ENCODE results near the gene CPT2.

GRCh38 chr1:53246261-53247134 lies 49.9 kb downstream of the CPT2 start:
- TF ChIP-seq, protein P1, sequence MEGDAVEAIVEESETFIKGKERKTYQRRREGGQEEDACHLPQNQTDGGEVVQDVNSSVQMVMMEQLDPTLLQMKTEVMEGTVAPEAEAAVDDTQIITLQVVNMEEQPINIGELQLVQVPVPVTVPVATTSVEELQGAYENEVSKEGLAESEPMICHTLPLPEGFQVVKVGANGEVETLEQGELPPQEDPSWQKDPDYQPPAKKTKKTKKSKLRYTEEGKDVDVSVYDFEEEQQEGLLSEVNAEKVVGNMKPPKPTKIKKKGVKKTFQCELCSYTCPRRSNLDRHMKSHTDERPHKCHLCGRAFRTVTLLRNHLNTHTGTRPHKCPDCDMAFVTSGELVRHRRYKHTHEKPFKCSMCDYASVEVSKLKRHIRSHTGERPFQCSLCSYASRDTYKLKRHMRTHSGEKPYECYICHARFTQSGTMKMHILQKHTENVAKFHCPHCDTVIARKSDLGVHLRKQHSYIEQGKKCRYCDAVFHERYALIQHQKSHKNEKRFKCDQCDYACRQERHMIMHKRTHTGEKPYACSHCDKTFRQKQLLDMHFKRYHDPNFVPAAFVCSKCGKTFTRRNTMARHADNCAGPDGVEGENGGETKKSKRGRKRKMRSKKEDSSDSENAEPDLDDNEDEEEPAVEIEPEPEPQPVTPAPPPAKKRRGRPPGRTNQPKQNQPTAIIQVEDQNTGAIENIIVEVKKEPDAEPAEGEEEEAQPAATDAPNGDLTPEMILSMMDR (tag by site-specific recombination; IDR thresholded peaks at IDR 0.05) = no peak
- TF ChIP-seq, protein P2, sequence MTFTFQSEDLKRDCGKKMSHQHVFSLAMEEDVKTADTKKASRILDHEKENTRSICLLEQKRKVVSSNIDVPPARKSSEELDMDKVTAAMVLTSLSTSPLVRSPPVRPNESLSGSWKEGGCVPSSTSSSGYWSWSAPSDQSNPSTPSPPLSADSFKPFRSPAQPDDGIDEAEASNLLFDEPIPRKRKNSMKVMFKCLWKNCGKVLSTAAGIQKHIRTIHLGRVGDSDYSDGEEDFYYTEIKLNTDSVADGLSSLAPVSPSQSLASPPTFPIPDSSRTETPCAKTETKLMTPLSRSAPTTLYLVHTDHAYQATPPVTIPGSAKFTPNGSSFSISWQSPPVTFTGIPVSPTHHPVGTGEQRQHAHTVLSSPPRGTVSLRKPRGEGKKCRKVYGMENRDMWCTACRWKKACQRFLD (tag by site-specific recombination; IDR thresholded peaks at IDR 0.05) = no peak
- TF ChIP-seq GLI4 (tag by site-specific recombination; IDR thresholded peaks at IDR 0.05) (no peak), ZNF169 (tag by site-specific recombination; IDR thresholded peaks at IDR 0.05) (no peak), ZNF350 (tag by site-specific recombination; IDR thresholded peaks at IDR 0.05) (no peak), ZEB2 (tag by site-specific recombination; IDR thresholded peaks at IDR 0.05) (no peak), YY1 (tag by site-specific recombination; IDR thresholded peaks at IDR 0.05) (no peak)
